Mucosa of rectum (tissue), 2 donors: Measurements from ENCODE around the gene CPEB1.
A peak's percentile ranks its signal among the peaks of the same experiment; 100 is the strongest.
"Not testable (repeated sequence)": the region's sequence is repeated elsewhere in the genome, so short reads cannot be mapped to it uniquely, and the experiment has no call there.

Source experiments
- H3K27ac ChIP-seq, 2 donors: one replicate each; pipeline ENCODE4 v1.7.0; 2013; ENCODE audit warnings: inconsistent platforms in 2 of 2, low read depth in 2 of 2, low read length in 2 of 2
- H3K27me3 ChIP-seq, 2 donors: one replicate each; pipeline ENCODE4 v1.7.0; 2013; ENCODE audit warnings: low read length in 2 of 2; ENCODE audit not compliant: control insufficient read depth in 2 of 2, insufficient read depth in 2 of 2
- H3K36me3 ChIP-seq, 2 donors: one replicate each; pipeline ENCODE4 v1.7.0; 2013; ENCODE audit warnings: low read length in 2 of 2; ENCODE audit not compliant: control insufficient read depth in 2 of 2, insufficient read depth in 2 of 2
- H3K4me1 ChIP-seq, 2 donors: one replicate each; pipeline ENCODE4 v1.7.0; 2013; ENCODE audit warnings: low read length in 2 of 2, mild to moderate bottlenecking in 1 of 2; ENCODE audit not compliant: control insufficient read depth in 2 of 2, insufficient read depth in 2 of 2
- H3K4me3 ChIP-seq, 2 donors: one replicate each; pipeline ENCODE4 v1.7.0; 2013; ENCODE audit warnings: low read length in 2 of 2
- H3K9ac ChIP-seq, 2 donors: one replicate each; pipeline ENCODE4 v1.7.0; 2013; ENCODE audit warnings: low read length in 2 of 2, low read depth in 1 of 2, mild to moderate bottlenecking in 1 of 2
- H3K9me3 ChIP-seq, 2 donors: one replicate each; pipeline ENCODE4 v1.7.0; 2013; ENCODE audit warnings: low read length in 2 of 2; ENCODE audit not compliant: control insufficient read depth in 2 of 2
- donor health status: healthy.
- donor health status: Normal muscosa, but diverticular disease.

Gene CPEB1

GRCh38 chr15:82650046-82650670, 3.0 kb upstream of the CPEB1 start:
- no peaks in the 10 kb centered on the region for H3K36me3 ChIP-seq
- no peak overlapping the region for H3K9ac ChIP-seq
- peaks cover 0 to 3% of the 10 kb centered on the region in 2 donors for H3K4me1 ChIP-seq
- peaks cover 12 to 14% of the 10 kb centered on the region in 2 donors for H3K27me3 ChIP-seq
- no peaks in the 10 kb centered on the region for H3K9me3 ChIP-seq
- no peak overlapping the region for H3K4me3 ChIP-seq
- H3K27ac ChIP-seq = no peak overlapping the region

GRCh38 chr15:82649226-82649999, 2.2 kb upstream of the CPEB1 start:
- H3K9me3 ChIP-seq = no peaks in the 10 kb centered on the region
- no peaks in the 10 kb centered on the region for H3K36me3 ChIP-seq
- no peak overlapping the region for H3K27ac ChIP-seq
- H3K9ac ChIP-seq = no peak overlapping the region
- peaks cover 12 to 14% of the 10 kb centered on the region in 2 donors for H3K27me3 ChIP-seq
- H3K4me3 ChIP-seq = no peak overlapping the region
- peaks cover 0 to 3% of the 10 kb centered on the region in 2 donors for H3K4me1 ChIP-seq

GRCh38 chr15:82648257-82649103, 1.3 kb upstream of the CPEB1 start:
- Histone ChIP-seq H3K9ac (no peak overlapping the region), H3K4me1 (peaks cover 0 to 3% of the 10 kb centered on the region in 2 donors), H3K36me3 (no peaks in the 10 kb centered on the region), H3K9me3 (no peaks in the 10 kb centered on the region), H3K27ac (no peak overlapping the region), H3K4me3 (peak overlapping the region in 1 of 2 donors; percentile 31), H3K27me3 (peaks cover 12 to 14% of the 10 kb centered on the region in 2 donors)

- Histone ChIP-seq H3K27me3 (peaks cover 12 to 14% of the 10 kb centered on the region in 2 donors), H3K27ac (no peak overlapping the region), H3K4me3 (peak overlapping the region; percentile 31), H3K9ac (no peak overlapping the region), H3K4me1 (peaks cover 0 to 3% of the 10 kb centered on the region in 2 donors), H3K36me3 (no peaks in the 10 kb centered on the region), H3K9me3 (no peaks in the 10 kb centered on the region)
Observed at GRCh38 chr15:82647835-82648256, 683 bp upstream of the CPEB1 start.

- H3K9ac ChIP-seq = no peak overlapping the region
- H3K27me3 ChIP-seq = peaks cover 14% of the 10 kb centered on the region in 2 donors
- H3K9me3 ChIP-seq = no peaks in the 10 kb centered on the region
- H3K27ac ChIP-seq = no peak overlapping the region
- H3K36me3 ChIP-seq = no peaks in the 10 kb centered on the region
- H3K4me1 ChIP-seq = peaks cover 0 to 3% of the 10 kb centered on the region in 2 donors
- H3K4me3 ChIP-seq = peak overlapping the region in 1 of 2 donors; percentile 31
Observed at GRCh38 chr15:82646250-82647044, 716 bp downstream of the CPEB1 start.

- not testable (repeated sequence) for H3K27ac ChIP-seq, H3K36me3 ChIP-seq, H3K4me1 ChIP-seq, H3K9me3 ChIP-seq, H3K9ac ChIP-seq, H3K4me3 ChIP-seq
- H3K27me3 ChIP-seq = peaks cover 14% of the 10 kb centered on the region in 2 donors
Observed at GRCh38 chr15:82644967-82645852, 2.0 kb downstream of the CPEB1 start.

- peaks cover 12% of the 10 kb centered on the region in 2 donors for H3K27me3 ChIP-seq
- no peak overlapping the region for H3K4me3 ChIP-seq
- no peaks in the 10 kb centered on the region for H3K9me3 ChIP-seq
- no peak overlapping the region for H3K27ac ChIP-seq
- peaks cover 0 to 3% of the 10 kb centered on the region in 2 donors for H3K4me1 ChIP-seq
- no peaks in the 10 kb centered on the region for H3K36me3 ChIP-seq
- no peak overlapping the region for H3K9ac ChIP-seq
Observed at GRCh38 chr15:82643992-82644391, 3.2 kb downstream of the CPEB1 start.

GRCh38 chr15:82642656-82643055, 4.5 kb downstream of the CPEB1 start:
- Histone ChIP-seq H3K27me3 (peaks cover 7 to 12% of the 10 kb centered on the region in 2 donors), H3K36me3 (no peaks in the 10 kb centered on the region), H3K27ac (no peak overlapping the region), H3K4me3 (no peak overlapping the region), H3K4me1 (peaks cover 0 to 3% of the 10 kb centered on the region in 2 donors), H3K9ac (no peak overlapping the region), H3K9me3 (no peaks in the 10 kb centered on the region)
